GM19468 (cell line): Measurements from ENCODE around the gene CASP12.
A peak's percentile ranks its signal among the peaks of the same experiment; 100 is the strongest.

ENCODE experiments used
- ATAC-seq: cut with Tn5 transposase; IDR thresholded peaks from one replicate; pipeline ENCODE4 v1.9.1; 2021; ENCODE audit warnings: mild to moderate bottlenecking, moderate library complexity, moderate number of reproducible peaks; ENCODE audit not compliant: unreplicated experiment; ENCODE audit errors: extremely low read depth

Gene CASP12

DNA sequence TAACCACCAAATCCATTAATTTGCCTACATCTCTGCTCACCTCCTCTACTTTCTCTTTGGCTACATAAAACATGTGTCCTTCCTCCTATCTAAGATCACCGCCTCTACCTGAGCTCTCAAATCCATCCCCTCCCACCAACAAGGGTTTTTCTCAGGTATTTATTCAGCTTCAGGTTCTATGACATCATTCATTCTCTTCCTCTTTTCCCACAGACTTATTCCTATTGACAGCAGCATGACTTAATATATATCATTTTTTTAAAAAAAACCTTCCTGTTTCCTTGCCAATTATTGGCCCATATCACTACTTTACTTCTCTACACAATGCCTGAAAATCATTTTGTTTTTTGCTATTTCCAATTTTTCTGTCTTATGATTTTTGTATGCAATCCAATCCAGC, 4.4 kb downstream of the CASP12 start:
- no peak for ATAC-seq

- ATAC-seq: no peak
These were observed 5.3 kb downstream of the CASP12 start for GRCh38 chr11:104892723-104893511.

DNA sequence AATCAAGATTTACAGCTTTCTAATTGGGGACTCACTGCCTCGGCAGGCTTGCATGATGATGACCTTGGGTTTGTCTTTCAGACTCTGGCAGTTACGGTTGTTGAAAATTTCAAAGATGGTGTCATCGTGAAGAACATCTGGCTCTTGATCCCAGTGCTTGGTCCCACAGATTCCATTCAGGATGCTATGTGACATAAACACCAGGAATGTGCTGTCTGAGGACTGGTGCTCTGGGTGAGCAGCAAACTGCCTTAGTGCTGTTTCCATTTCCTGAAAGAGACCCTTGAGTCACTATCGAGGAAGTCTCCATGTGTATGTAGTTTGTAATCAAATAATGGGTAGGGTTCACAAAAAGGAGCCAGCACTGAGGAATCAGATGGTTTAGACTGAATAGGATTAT, 7.1 kb downstream of the CASP12 start:
- no peak for ATAC-seq

GRCh38 chr11:104883342-104883741, 14.9 kb downstream of the CASP12 start:
- no peak for ATAC-seq

GRCh38 chr11:104881117-104881794, 17.0 kb downstream of the CASP12 start:
- peak; percentile 49 for ATAC-seq

GRCh38 chr11:104879514-104880190, 18.6 kb downstream of the CASP12 start:
- ATAC-seq: no peak

- ATAC-seq: no peak
These were observed 21.3 kb downstream of the CASP12 start for GRCh38 chr11:104876861-104877431.

- no peak for ATAC-seq
These were observed 21.9 kb downstream of the CASP12 start for GRCh38 chr11:104876324-104876723.

- no peak for ATAC-seq
These were observed 25.0 kb downstream of the CASP12 start for GRCh38 chr11:104873252-104873651.

DNA sequence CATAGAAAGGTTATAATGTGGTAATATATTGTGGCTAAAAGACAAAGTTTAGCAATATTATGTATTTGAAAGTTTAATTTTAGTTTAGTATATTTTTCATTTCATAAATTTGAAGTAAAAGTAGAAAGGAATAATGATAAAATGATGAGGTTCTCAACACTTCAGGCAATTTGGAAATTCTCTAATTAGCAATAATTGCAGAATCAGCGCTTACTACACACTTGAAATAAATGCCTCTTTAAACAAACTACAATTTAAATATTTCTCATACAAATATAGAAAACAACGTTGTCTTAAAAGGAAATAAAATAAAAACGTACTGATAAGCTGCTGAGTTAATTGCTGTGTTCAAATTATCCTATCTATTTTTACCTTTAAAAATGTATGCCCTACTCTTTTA, 25.9 kb downstream of the CASP12 start:
- no peak for ATAC-seq

GRCh38 chr11:104870910-104871309, 27.4 kb downstream of the CASP12 start:
- no peak for ATAC-seq

DNA sequence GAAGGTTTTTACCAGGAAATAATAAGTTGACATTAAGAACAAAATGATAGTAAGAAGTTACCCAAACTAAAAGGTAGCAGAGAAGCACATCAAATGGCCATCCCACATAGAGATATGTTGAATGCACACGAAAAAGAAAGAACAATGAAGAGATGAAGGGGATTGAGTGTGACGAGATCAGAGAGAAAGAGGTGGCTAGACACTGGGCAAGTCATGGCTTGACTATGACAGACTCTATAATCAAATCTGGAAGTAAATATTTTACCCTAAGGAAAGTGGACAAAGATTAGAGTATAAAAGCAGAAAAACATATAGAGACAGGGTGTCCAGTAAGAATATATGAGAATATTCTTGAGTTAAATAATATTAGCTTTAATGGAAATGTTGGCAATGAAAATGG, 31.4 kb downstream of the CASP12 start:
- no peak for ATAC-seq

GRCh38 chr11:104858882-104859775, 39.1 kb downstream of the CASP12 start:
- no peak for ATAC-seq

- ATAC-seq: no peak
These were observed 41.7 kb downstream of the CASP12 start for GRCh38 chr11:104856607-104857006.

GRCh38 chr11:104855965-104856364, 42.3 kb downstream of the CASP12 start:
- no peak for ATAC-seq

GRCh38 chr11:104853276-104853675, 45.0 kb downstream of the CASP12 start:
- no peak for ATAC-seq

DNA sequence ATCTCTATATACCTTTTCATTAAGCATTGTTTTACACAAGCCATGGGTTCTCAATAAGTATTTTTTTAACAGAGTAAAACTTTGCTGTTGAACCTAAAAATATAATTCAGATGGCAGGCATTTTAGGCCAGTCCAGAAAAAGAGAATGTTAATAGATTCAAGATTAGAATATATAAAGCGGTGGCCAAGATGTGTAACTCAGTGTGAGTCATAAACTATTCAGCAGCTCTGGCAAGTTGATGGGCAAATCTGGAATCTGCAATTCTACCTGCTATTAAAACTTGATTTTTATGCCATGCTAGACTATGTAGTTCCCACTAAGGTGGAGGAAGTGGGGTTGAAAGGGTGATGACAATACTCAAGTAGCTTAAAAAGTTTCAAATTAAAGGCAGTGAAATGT, 45.4 kb downstream of the CASP12 start:
- no peak for ATAC-seq

GRCh38 chr11:104846216-104846615, 52.0 kb downstream of the CASP12 start:
- no peak for ATAC-seq

- no peak for ATAC-seq
These were observed 53.8 kb downstream of the CASP12 start for GRCh38 chr11:104844451-104844850.
